Prostate gland (tissue), 2 donors: ENCODE results near the gene CEBPB.

Experiments used
- CTCF ChIP-seq, 4 experiments: fragments of 200-600 bp in 2 of 4; fragments of 450-650 bp in 2 of 4; sonication (generic) in 2 of 4; IDR thresholded peaks; 1 replicate in 3 of 4; 2 replicates in 1 of 4; pipeline ENCODE4 v1.5.1; 2016 to 2019; ENCODE audit warnings: antibody characterized with exemption in 4 of 4, mild to moderate bottlenecking in 2 of 4, moderate library complexity in 2 of 4
- POLR2A ChIP-seq: fragments of 450-650 bp; IDR thresholded peaks from one replicate; pipeline ENCODE4 v1.6.1; 2016; ENCODE audit warnings: antibody characterized with exemption, mild to moderate bottlenecking
- POLR2AphosphoS5 ChIP-seq: sonication (generic); formaldehyde crosslinking; IDR thresholded peaks from one replicate; pipeline ENCODE4 v1.6.1; 2017; ENCODE audit warnings: antibody characterized with exemption

GRCh38 chr20:50196896-50197295 lies 6.3 kb downstream of the CEBPB start:
- no peak for TF ChIP-seq CTCF (IDR thresholded peaks at IDR 0.05)
- TF ChIP-seq POLR2A = no peak
- TF ChIP-seq POLR2AphosphoS5 = no peak
